Forelimb muscle (tissue), 1 donor: ENCODE measurements around the gene ERFL. TPM values are rescaled to one million over a fixed set of nuclear protein-coding genes. Genes with fewer than 3 reads are reported as not detected.

Source experiments
- DNase-seq: peaks from one replicate; pipeline ENCODE4 v3.0.0-alpha.2; 2013; ENCODE audit warnings: low read depth
- polyA plus RNA-seq: library from polyadenylated mRNA; unstranded; fragments of 120-200 nt; gene quantifications from one replicate; pipeline ENCODE4 v1.2.1, GENCODE V29; 2013; ENCODE audit not compliant: insufficient read length

ERFL gene
- polyA plus RNA-seq, 1 donor, result 0.11 TPM

GRCh38 chr19:41859618-41860418, 68.4 kb downstream of the ERFL start, which contains the start of gene RPS19:
Gene RPS19 (plus strand): TSS chr19:41860255. CDS start chr19:41860775, 520 bp downstream.
- DNase-seq, result peak; percentile 98

- no peak for DNase-seq
These were observed 69.0 kb downstream of the ERFL start for GRCh38 chr19:41859213-41859617.

Other genes starting within 250 kb of the ERFL start
- not detected for gene CEACAM7, start 240.2 kb downstream of the ERFL start, polyA plus RNA-seq
- gene CEACAM5, start 219.8 kb downstream of the ERFL start, polyA plus RNA-seq, result not detected
- gene CEACAM6, start 172.9 kb downstream of the ERFL start, polyA plus RNA-seq, result 0.23 TPM
- not detected for gene CEACAM3, start 131.9 kb downstream of the ERFL start, polyA plus RNA-seq
- not detected for gene LYPD4, start 83.8 kb downstream of the ERFL start, polyA plus RNA-seq
- gene DMRTC2, start 83.4 kb downstream of the ERFL start, polyA plus RNA-seq, result not detected
- 2,505 TPM for gene RPS19, start 68.2 kb downstream of the ERFL start, polyA plus RNA-seq
- 0.73 TPM for gene CD79A, start 51.2 kb downstream of the ERFL start, polyA plus RNA-seq
- 34.3 TPM for gene ARHGEF1, start 45.3 kb downstream of the ERFL start, polyA plus RNA-seq
- gene RABAC1, start 30.9 kb upstream of the ERFL start, polyA plus RNA-seq, result 64.5 TPM
- gene ATP1A3, start 65.8 kb upstream of the ERFL start, polyA plus RNA-seq, result 0.61 TPM
- 2.5 TPM for gene GRIK5, start 141.8 kb upstream of the ERFL start, polyA plus RNA-seq
- 10.1 TPM for gene ZNF574, start 147.7 kb upstream of the ERFL start, polyA plus RNA-seq
- gene POU2F2, start 204.0 kb upstream of the ERFL start, polyA plus RNA-seq, result 1.3 TPM